GDM1 (cell line): ENCODE data around the gene LMNB1.

Source experiments
- DNase-seq: peaks from one replicate; lab custom pipeline; 2025; lab: John Stamatoyannopoulos, UW

LMNB1 gene

GRCh38 chr5:126855266-126855665 lies 78.3 kb downstream of the LMNB1 start:
- no peak for DNase-seq

GRCh38 chr5:126857472-126858410 lies 80.8 kb downstream of the LMNB1 start:
- no peak for DNase-seq

- no peak for DNase-seq
Observed at GRCh38 chr5:126858441-126858840, 81.5 kb downstream of the LMNB1 start.

- DNase-seq, result no peak
Observed at GRCh38 chr5:126863402-126863801, 86.5 kb downstream of the LMNB1 start.

GRCh38 chr5:126864042-126864688 lies 87.2 kb downstream of the LMNB1 start:
- no peak for DNase-seq

- DNase-seq, result no peak
Observed at GRCh38 chr5:126865299-126865698, 88.4 kb downstream of the LMNB1 start.

- DNase-seq, result no peak
Observed at GRCh38 chr5:126866851-126867636, 90.1 kb downstream of the LMNB1 start.

- DNase-seq, result no peak
Observed at GRCh38 chr5:126868338-126869004, 91.5 kb downstream of the LMNB1 start.

- no peak for DNase-seq
Observed at GRCh38 chr5:126869005-126869451, 92.1 kb downstream of the LMNB1 start.

- no peak for DNase-seq
Observed at GRCh38 chr5:126871441-126871840, 94.5 kb downstream of the LMNB1 start.

GRCh38 chr5:126872561-126873354 lies 95.8 kb downstream of the LMNB1 start:
- DNase-seq, result no peak

GRCh38 chr5:126875303-126875785 lies 98.4 kb downstream of the LMNB1 start:
- DNase-seq, result no peak

- no peak for DNase-seq
Observed at GRCh38 chr5:126877602-126878001, 100.7 kb downstream of the LMNB1 start.

- no peak for DNase-seq
Observed at GRCh38 chr5:126878085-126878484, 101.1 kb downstream of the LMNB1 start.

GRCh38 chr5:126878634-126879033 lies 101.7 kb downstream of the LMNB1 start:
- DNase-seq, result no peak

- DNase-seq, result no peak
Observed at GRCh38 chr5:126881821-126882600, 105.1 kb downstream of the LMNB1 start.

GRCh38 chr5:126883564-126884245 lies 106.8 kb downstream of the LMNB1 start:
- no peak for DNase-seq

- no peak for DNase-seq
Observed at GRCh38 chr5:126884269-126884819, 107.4 kb downstream of the LMNB1 start.
